SU-DHL-6 (cell line): ENCODE data around the gene SORBS2.

Experiments used
- H2AFZ ChIP-seq: fragments of 200-600 bp; sonication (generic); 2 replicates; pipeline ENCODE4 v1.6.1; 2014; ENCODE audit warnings: low read depth, mild to moderate bottlenecking, moderate library complexity, mixed read lengths, antibody characterized with exemption, low read length; ENCODE audit not compliant: severe bottlenecking
- H3F3A ChIP-seq: fragments of 200-600 bp; shearing (Covaris generic); 2 replicates; pipeline ENCODE4 v1.6.0; 2016; ENCODE audit warnings: antibody characterized with exemption, mild to moderate bottlenecking; ENCODE audit not compliant: insufficient read depth
- H3K27ac ChIP-seq: fragments of 200-600 bp; sonication (generic); 2 replicates; pipeline ENCODE4 v1.5.1; 2016; ENCODE audit warnings: low read depth, mild to moderate bottlenecking, low read length, moderate library complexity, mixed read lengths
- H3K27me3 ChIP-seq: fragments of 200-600 bp; sonication (generic), shearing (Covaris generic); 2 replicates; pipeline ENCODE4 v1.6.0; 2014; ENCODE audit warnings: mild to moderate bottlenecking, low read length
- H3K36me3 ChIP-seq: fragments of 200-600 bp; sonication (generic); 2 replicates; pipeline ENCODE4 v1.6.1; 2014; ENCODE audit warnings: mild to moderate bottlenecking, low read length, mixed read lengths
- H3K4me2 ChIP-seq: fragments of 300-600, 200-600 bp; shearing (Covaris generic), sonication (generic); 2 replicates; pipeline ENCODE4 v1.6.0; 2014; ENCODE audit warnings: low read length, low read depth, mild to moderate bottlenecking; ENCODE audit not compliant: poor library complexity, severe bottlenecking
- H3K4me3 ChIP-seq: fragments of 200-600 bp; sonication (generic); 2 replicates; pipeline ENCODE4 v1.5.1; 2014; ENCODE audit warnings: antibody characterized with exemption, low read length, mild to moderate bottlenecking, mixed read lengths; ENCODE audit not compliant: insufficient read depth, poor library complexity, severe bottlenecking
- H3K79me2 ChIP-seq: fragments of 200-600 bp; sonication (generic); 2 replicates; pipeline ENCODE4 v1.6.1; 2014; ENCODE audit warnings: mild to moderate bottlenecking, low read length, moderate library complexity; ENCODE audit not compliant: insufficient read depth
- H3K9ac ChIP-seq: fragments of 200-600 bp; sonication (generic); 2 replicates; pipeline ENCODE4 v1.7.0; 2014; ENCODE audit warnings: mild to moderate bottlenecking, low read length
- H3K9me2 ChIP-seq: fragments of 200-600 bp; sonication (generic); replicated peaks from 2 replicates; pipeline ENCODE4 v1.6.1; 2014; ENCODE audit warnings: low read length; ENCODE audit not compliant: insufficient read depth
- H3K9me3 ChIP-seq: fragments of 200-600 bp; sonication (generic); 2 replicates; pipeline ENCODE4 v1.6.1; 2014; ENCODE audit warnings: low read length, mixed read lengths; ENCODE audit not compliant: insufficient read depth
- H4K20me1 ChIP-seq: fragments of 200-600 bp; sonication (generic); 2 replicates; pipeline ENCODE4 v1.6.1; 2014; ENCODE audit warnings: low read depth, mild to moderate bottlenecking, antibody characterized with exemption, low read length, moderate library complexity, mixed read lengths
- EZH2phosphoT487 ChIP-seq: fragments of 200-600 bp; sonication (generic), shearing (Covaris generic); conservative IDR thresholded peaks from 2 replicates; pipeline ENCODE4 v1.6.1; 2018; ENCODE audit warnings: mild to moderate bottlenecking, antibody characterized with exemption, low read length, moderate library complexity, mixed read lengths
- TF ChIP-seq, protein P1 (sequence below): fragments of 200-600 bp; sonication (generic); IDR thresholded peaks from one replicate; pipeline ENCODE4 v1.5.1; 2017; ENCODE audit warnings: antibody characterized with exemption, mild to moderate bottlenecking, low read length, moderate library complexity; ENCODE audit not compliant: insufficient read depth, poor library complexity, severe bottlenecking

The SORBS2 gene

DNA sequence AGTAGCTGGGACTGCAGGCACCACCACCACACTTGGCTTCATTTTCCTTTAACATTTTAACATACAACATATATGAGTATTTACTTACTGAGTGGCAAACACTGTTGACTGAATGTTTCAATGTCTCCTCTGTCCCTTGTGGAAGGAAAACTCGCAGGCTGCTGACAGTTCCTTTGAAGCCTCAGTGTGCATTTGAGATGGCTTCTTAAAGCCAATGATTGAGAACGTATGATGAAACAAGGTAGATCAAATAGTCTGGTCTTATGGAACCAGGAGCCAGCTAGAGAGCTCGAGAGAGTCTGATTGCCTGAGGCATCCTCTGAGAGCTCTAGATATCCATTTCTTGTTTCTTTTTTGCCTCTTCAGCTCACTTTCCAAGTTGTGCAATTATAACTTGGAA lies 233.7 kb downstream of the SORBS2 start:
- Histone ChIP-seq H3K4me3 (no peak overlapping the region), H3K27me3 (no peaks in the 10 kb centered on the region), H3K27ac (no peak overlapping the region), H3K79me2 (no peaks in the 10 kb centered on the region), H3K36me3 (no peaks in the 10 kb centered on the region), H2AFZ (no peak overlapping the region), H3F3A (peaks cover 10% of the 10 kb centered on the region), H3K9me2 (no peaks in the 10 kb centered on the region), H3K4me2 (no peak overlapping the region), H3K9me3 (no peaks in the 10 kb centered on the region), H3K9ac (no peak overlapping the region), H4K20me1 (no peaks in the 10 kb centered on the region)
- no peak for TF ChIP-seq EZH2phosphoT487
- TF ChIP-seq, protein P1, sequence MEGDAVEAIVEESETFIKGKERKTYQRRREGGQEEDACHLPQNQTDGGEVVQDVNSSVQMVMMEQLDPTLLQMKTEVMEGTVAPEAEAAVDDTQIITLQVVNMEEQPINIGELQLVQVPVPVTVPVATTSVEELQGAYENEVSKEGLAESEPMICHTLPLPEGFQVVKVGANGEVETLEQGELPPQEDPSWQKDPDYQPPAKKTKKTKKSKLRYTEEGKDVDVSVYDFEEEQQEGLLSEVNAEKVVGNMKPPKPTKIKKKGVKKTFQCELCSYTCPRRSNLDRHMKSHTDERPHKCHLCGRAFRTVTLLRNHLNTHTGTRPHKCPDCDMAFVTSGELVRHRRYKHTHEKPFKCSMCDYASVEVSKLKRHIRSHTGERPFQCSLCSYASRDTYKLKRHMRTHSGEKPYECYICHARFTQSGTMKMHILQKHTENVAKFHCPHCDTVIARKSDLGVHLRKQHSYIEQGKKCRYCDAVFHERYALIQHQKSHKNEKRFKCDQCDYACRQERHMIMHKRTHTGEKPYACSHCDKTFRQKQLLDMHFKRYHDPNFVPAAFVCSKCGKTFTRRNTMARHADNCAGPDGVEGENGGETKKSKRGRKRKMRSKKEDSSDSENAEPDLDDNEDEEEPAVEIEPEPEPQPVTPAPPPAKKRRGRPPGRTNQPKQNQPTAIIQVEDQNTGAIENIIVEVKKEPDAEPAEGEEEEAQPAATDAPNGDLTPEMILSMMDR: no peak

DNA sequence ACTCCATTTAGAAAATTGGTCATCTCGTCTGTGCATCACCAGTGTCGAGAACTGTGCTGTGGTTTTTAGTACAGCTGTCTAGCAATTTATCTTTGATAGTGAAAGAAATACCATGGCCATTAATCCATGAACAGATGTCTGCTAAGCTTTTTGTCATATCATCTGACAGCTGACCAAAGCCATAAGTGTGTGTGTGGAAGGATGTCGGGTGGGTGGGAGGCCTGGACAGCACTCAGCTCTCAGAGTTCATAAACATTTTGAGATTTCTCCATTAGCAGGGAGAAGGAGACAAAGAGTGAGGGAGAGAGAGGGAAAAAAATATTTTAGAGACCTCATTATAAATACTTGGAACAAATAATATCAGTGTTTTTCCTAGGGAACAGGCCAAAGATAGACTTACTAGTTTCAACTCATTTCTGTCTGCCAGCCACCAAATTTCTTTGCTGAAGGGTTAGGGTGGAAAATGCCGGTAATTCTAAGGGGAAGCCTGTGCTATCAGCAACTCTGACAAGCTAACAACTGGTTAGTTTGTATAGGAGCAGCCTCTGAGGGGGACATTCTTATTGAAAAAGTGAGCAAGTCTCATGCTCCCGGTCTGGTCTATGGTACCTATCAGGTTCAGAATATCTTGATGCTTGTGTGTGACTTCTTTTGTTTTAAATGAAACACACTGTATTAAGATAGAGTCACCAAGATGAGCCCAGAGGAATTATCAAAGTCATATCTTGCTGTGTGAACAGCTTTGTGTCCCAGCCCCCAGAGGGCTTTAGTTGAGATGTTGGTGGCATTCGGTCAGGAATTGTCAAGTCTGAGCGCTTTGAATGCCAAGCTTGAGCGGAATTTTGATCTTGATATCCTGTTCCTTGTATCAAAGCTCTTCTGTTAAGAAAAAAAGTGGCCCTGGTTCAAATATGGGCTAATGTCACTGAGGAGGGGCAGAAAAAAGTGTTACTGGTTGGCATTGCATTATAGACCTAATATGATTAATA lies 234.7 kb downstream of the SORBS2 start:
- H3K79me2 ChIP-seq: no peaks in the 10 kb centered on the region
- no peak overlapping the region for H3K9ac ChIP-seq
- no peaks in the 10 kb centered on the region for H3K27me3 ChIP-seq
- H3K9me2 ChIP-seq: no peaks in the 10 kb centered on the region
- no peak overlapping the region for H2AFZ ChIP-seq
- no peaks in the 10 kb centered on the region for H3K9me3 ChIP-seq
- no peaks in the 10 kb centered on the region for H4K20me1 ChIP-seq
- H3K4me2 ChIP-seq: no peak overlapping the region
- H3K4me3 ChIP-seq: no peak overlapping the region
- 0 out of 2 replicates have a peak, but pooled peaks cover under 1% of the 10 kb centered on the region for H3F3A ChIP-seq
- no peak overlapping the region for H3K27ac ChIP-seq
- TF ChIP-seq EZH2phosphoT487: no peak
- TF ChIP-seq, protein P1: no peak
- no peaks in the 10 kb centered on the region for H3K36me3 ChIP-seq

DNA sequence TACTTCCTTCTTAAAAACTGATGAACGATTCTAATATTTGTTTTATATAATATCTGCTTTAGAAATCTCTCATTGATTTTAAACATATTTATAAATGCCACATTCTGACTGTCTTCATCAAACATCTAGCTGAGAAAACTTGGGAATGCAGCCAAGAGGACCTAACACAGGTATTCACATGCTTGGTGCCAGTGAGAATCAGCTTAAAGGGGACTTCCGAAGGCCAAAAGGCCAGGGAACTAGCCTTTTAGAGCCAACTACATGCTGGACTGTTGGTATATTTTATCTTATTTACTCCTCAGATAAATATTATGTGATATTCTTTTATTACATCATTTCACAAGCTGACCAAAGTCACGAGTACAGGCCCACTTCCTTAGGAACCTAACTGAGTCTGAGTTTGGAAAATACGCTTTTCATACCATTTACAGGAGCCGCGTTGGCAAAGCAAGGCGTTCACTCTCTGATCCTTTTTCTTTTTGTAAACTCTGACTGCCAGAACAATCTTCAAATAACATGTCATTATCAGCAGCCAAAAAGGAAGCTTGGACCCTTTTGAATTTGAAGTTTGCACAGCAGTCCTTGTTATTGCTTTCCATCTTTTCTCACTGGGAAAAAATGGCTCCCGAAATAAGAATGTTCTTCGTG lies 235.6 kb downstream of the SORBS2 start:
- H3K9me3 ChIP-seq: no peaks in the 10 kb centered on the region
- TF ChIP-seq EZH2phosphoT487: no peak
- TF ChIP-seq, protein P1: no peak
- no peak overlapping the region for H3K4me2 ChIP-seq
- H3K9me2 ChIP-seq: no peaks in the 10 kb centered on the region
- no peaks in the 10 kb centered on the region for H3F3A ChIP-seq
- no peak overlapping the region for H2AFZ ChIP-seq
- H4K20me1 ChIP-seq: no peaks in the 10 kb centered on the region
- H3K4me3 ChIP-seq: no peak overlapping the region
- no peaks in the 10 kb centered on the region for H3K36me3 ChIP-seq
- H3K27me3 ChIP-seq: no peaks in the 10 kb centered on the region
- H3K27ac ChIP-seq: no peak overlapping the region
- no peak overlapping the region for H3K9ac ChIP-seq
- no peaks in the 10 kb centered on the region for H3K79me2 ChIP-seq
